HEK293 (cell line): ENCODE results near the gene ADH4.

ENCODE experiments used
- BCL11A ChIP-seq: fragments of 450-650 bp; formaldehyde crosslinking; IDR thresholded peaks from 2 replicates; pipeline ENCODE4 v1.5.1; 2016; ENCODE audit warnings: low read depth, missing biosample characterization, missing genetic modification characterization
- SP2 ChIP-seq: fragments of 450-650 bp; formaldehyde crosslinking; IDR thresholded peaks from 2 replicates; pipeline ENCODE4 v1.5.1; 2016; ENCODE audit warnings: missing biosample characterization, missing genetic modification characterization
- WT1 ChIP-seq: fragments of 450-650 bp; formaldehyde crosslinking; IDR thresholded peaks from 2 replicates; pipeline ENCODE4 v1.5.1; 2016; ENCODE audit warnings: missing biosample characterization, missing genetic modification characterization
- ZNF112 ChIP-seq: fragments of 450-650 bp; formaldehyde crosslinking; IDR thresholded peaks from 2 replicates; pipeline ENCODE4 v1.5.0; 2017; ENCODE audit warnings: missing biosample characterization, missing genetic modification characterization
- ZNF292 ChIP-seq: fragments of 450-650 bp; formaldehyde crosslinking; IDR thresholded peaks from 2 replicates; pipeline ENCODE4 v1.5.1; 2016; ENCODE audit warnings: low read depth, missing biosample characterization, missing genetic modification characterization, borderline replicate concordance
- TF ChIP-seq, protein P1 (sequence below): fragments of 450-650 bp; formaldehyde crosslinking; IDR thresholded peaks from 2 replicates; pipeline ENCODE4 v1.5.1; 2016; ENCODE audit warnings: missing biosample characterization, missing genetic modification characterization
- TF ChIP-seq, protein P2 (sequence below): fragments of 450-650 bp; formaldehyde crosslinking; IDR thresholded peaks from 2 replicates; pipeline ENCODE4 v1.5.1; 2016; ENCODE audit warnings: missing biosample characterization, missing genetic modification characterization
- TF ChIP-seq, protein P3 (sequence below): fragments of 450-650 bp; formaldehyde crosslinking; IDR thresholded peaks from 2 replicates; pipeline ENCODE4 v1.5.1; 2017; ENCODE audit warnings: missing biosample characterization, missing genetic modification characterization

DNA sequence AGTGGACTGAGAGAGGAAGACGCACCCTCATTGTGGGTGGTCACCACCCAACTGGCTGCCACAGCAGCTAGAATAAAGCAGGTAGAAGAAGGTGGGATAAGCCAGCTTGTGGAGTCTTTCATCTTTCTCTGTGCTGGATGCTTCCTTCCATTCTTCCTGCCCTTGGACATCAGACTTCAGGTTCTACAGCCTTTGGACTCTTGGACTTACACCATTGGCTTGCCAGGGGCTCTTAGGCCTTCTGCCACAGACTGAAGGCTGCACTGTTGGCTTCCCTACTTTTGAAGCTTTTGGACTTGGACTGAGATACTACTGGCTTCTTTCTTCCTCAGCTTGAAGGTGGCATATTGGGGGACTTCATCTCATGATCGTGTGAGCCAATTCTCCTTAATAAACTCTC is 41.5 kb upstream of the ADH4 start:
- no peak for TF ChIP-seq BCL11A (tag by site-specific recombination)
- TF ChIP-seq, protein P1, sequence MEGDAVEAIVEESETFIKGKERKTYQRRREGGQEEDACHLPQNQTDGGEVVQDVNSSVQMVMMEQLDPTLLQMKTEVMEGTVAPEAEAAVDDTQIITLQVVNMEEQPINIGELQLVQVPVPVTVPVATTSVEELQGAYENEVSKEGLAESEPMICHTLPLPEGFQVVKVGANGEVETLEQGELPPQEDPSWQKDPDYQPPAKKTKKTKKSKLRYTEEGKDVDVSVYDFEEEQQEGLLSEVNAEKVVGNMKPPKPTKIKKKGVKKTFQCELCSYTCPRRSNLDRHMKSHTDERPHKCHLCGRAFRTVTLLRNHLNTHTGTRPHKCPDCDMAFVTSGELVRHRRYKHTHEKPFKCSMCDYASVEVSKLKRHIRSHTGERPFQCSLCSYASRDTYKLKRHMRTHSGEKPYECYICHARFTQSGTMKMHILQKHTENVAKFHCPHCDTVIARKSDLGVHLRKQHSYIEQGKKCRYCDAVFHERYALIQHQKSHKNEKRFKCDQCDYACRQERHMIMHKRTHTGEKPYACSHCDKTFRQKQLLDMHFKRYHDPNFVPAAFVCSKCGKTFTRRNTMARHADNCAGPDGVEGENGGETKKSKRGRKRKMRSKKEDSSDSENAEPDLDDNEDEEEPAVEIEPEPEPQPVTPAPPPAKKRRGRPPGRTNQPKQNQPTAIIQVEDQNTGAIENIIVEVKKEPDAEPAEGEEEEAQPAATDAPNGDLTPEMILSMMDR (tag by site-specific recombination), result no peak
- TF ChIP-seq, protein P2, sequence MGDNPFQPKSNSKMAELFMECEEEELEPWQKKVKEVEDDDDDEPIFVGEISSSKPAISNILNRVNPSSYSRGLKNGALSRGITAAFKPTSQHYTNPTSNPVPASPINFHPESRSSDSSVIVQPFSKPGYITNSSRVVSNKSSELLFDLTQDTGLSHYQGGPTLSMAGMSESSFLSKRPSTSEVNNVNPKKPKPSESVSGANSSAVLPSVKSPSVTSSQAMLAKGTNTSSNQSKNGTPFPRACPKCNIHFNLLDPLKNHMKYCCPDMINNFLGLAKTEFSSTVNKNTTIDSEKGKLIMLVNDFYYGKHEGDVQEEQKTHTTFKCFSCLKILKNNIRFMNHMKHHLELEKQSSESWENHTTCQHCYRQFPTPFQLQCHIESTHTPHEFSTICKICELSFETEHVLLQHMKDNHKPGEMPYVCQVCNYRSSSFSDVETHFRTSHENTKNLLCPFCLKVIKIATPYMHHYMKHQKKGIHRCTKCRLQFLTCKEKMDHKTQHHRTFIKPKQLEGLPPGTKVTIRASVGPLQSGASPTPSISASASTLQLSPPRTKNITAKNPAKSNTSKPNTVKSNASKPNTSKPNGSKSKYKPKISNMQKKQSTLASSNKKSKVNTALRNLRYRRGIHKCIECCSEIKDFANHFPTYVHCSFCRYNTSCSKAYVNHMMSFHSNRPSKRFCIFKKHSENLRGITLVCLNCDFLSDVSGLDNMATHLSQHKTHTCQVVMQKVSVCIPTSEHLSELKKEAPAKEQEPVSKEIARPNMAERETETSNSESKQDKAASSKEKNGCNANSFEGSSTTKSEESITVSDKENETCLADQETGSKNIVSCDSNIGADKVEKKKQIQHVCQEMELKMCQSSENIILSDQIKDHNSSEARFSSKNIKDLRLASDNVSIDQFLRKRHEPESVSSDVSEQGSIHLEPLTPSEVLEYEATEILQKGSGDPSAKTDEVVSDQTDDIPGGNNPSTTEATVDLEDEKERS (tag by site-specific recombination), result no peak
- TF ChIP-seq, protein P3, sequence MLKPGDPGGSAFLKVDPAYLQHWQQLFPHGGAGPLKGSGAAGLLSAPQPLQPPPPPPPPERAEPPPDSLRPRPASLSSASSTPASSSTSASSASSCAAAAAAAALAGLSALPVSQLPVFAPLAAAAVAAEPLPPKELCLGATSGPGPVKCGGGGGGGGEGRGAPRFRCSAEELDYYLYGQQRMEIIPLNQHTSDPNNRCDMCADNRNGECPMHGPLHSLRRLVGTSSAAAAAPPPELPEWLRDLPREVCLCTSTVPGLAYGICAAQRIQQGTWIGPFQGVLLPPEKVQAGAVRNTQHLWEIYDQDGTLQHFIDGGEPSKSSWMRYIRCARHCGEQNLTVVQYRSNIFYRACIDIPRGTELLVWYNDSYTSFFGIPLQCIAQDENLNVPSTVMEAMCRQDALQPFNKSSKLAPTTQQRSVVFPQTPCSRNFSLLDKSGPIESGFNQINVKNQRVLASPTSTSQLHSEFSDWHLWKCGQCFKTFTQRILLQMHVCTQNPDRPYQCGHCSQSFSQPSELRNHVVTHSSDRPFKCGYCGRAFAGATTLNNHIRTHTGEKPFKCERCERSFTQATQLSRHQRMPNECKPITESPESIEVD (tag by site-specific recombination), result no peak
- no peak for TF ChIP-seq ZNF112 (tag by site-specific recombination)
- TF ChIP-seq WT1, result no peak
- TF ChIP-seq ZNF292, result no peak
- no peak for TF ChIP-seq SP2 (tag by site-specific recombination)
